ENCODE results near the gene POU2F3.

POU2F3 gene

GRCh38 chr11:120337355-120338106 is 97.6 kb downstream of the POU2F3 start:
- H3K4me3 ChIP-seq (ENCODE audit: low read depth, low read length) = peak overlapping the region; percentile 92
- no peak for TF ChIP-seq CTCF (IDR thresholded peaks at IDR 0.05; ENCODE audit: borderline replicate concordance, insufficient read depth, low read depth, low read length)

- H3K4me3 ChIP-seq (ENCODE audit: low read depth, low read length) = peak overlapping the region; percentile 92
- TF ChIP-seq CTCF (IDR thresholded peaks at IDR 0.05; ENCODE audit: borderline replicate concordance, insufficient read depth, low read depth, low read length) = no peak
Measured at GRCh38 chr11:120338107-120338933, 98.4 kb downstream of the POU2F3 start.

GRCh38 chr11:120339394-120339890 is 99.5 kb downstream of the POU2F3 start:
- TF ChIP-seq CTCF (IDR thresholded peaks at IDR 0.05; ENCODE audit: borderline replicate concordance, insufficient read depth, low read depth, low read length) = no peak
- peak overlapping the region; percentile 31 for H3K4me3 ChIP-seq (ENCODE audit: low read depth, low read length)

- no peak overlapping the region for H3K4me3 ChIP-seq (ENCODE audit: low read depth, low read length)
Measured at GRCh38 chr11:120340529-120340928, 100.6 kb downstream of the POU2F3 start.

GRCh38 chr11:120342226-120342625 is 102.3 kb downstream of the POU2F3 start:
- H3K4me3 ChIP-seq (ENCODE audit: low read depth, low read length) = no peak overlapping the region
- TF ChIP-seq CTCF (IDR thresholded peaks at IDR 0.05; ENCODE audit: borderline replicate concordance, insufficient read depth, low read depth, low read length) = no peak

More at GRCh38 chr11:120340529-120340928, 100.6 kb downstream of the POU2F3 start:
- TF ChIP-seq CTCF (IDR thresholded peaks at IDR 0.05; ENCODE audit: borderline replicate concordance, insufficient read depth, low read depth, low read length) = no peak

- H3K4me3 ChIP-seq (ENCODE audit: low read depth, low read length) = no peak overlapping the region
- TF ChIP-seq CTCF (IDR thresholded peaks at IDR 0.05; ENCODE audit: borderline replicate concordance, insufficient read depth, low read depth, low read length) = no peak
Measured at GRCh38 chr11:120342678-120343077, 102.7 kb downstream of the POU2F3 start.

All from GM12875 (cell line).